NCI-H1092 treated with DMSO at 0.1 percent for 48 hours (cell line): ENCODE data around the gene CTXN2.

Experiments used
- DNase-seq: peaks from one replicate; lab custom pipeline; 2025; lab: John Stamatoyannopoulos, UW

CTXN2 gene

DNA sequence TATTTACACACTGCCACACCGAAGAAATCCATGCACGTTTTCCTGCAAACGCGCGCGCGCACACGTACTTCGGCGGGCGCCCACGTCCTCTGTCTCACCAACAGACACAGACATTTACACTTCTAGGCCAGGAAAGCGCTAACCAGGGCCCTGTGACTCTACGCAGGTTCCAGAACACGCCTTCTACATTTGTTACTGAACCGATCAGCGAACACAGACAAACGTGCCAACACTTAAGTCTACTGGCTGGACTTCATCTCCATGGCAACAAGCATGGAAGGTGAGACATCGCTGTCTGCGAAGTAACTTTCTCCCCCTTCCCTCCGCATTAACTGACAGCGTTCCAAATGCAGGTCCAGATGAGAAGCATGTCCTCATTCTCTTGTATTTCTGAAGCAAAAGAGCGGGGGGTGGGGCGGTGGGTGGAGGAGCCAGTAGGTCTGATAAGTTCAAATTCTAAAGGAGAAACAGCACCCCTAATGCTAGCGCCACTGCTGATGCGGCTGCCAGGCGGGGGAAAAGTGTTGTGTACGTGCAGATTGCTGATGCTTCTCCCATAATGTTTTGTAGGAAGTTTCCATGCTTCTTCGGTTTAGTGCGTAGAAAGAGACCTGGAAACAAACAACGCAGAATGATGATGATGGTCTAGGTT is at the start of gene CTXN2:
Gene CTXN2, plus strand, starts transcription at position 92 of the 652 bp plus-strand sequence. CDS start 9,636 bp downstream, outside the sequence.
- no peak for DNase-seq

DNA sequence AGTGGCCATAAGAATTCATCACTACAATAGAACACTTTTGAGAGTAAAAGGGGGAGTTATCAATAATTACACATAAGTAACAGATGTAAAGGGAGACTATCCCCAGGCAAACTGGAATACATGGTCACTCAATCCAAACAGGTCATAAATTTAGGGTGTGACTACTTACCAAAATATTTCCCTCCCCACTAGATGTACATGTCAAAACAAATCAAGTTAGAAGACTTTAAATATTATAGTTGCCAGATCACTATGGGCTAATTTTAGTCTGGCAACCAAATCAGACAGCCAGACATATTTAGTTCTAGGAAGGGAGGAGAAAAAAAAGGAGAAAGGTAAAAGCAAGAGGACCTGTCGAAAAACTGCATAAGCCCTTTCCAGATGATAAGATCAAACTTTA is 47.6 kb upstream of the CTXN2 start:
- DNase-seq: no peak

DNA sequence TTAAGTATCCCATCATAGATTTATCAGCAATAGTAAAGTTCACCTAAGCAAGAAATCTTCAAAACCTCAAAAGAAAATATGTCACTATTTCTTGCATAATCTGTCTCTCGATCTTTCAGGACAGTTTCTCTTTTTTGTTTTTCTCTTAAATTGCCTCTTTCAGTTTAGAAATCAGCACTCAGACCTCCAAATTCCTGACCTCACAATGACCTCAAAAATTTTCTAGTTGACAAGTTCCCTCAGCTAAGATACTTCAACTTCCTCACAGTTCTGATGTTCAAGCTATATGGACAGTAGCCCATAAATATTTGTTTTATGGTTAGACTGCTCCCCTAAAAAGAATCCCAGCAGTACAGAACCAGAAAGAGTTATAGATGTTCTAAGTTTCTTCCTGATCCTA is 46.6 kb upstream of the CTXN2 start:
- no peak for DNase-seq

DNA sequence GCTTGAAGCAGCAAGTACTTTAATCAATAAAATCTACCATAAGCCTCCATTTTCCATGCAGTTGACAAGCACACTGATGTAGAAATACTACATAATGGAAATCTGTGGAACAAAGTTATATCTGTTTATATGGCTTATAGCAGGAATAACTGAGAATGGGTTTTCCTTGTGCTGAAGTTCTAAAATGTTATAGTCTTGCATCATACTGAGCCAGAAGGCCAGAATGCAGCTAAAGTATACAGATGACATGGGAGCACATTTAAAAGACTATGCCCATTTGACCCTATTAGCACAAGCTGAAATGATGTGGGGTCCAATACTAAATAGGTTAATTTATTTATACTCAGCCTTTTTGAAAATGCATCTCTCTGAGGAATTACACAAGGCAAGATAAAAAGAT is 45.5 kb upstream of the CTXN2 start:
- DNase-seq: no peak

DNA sequence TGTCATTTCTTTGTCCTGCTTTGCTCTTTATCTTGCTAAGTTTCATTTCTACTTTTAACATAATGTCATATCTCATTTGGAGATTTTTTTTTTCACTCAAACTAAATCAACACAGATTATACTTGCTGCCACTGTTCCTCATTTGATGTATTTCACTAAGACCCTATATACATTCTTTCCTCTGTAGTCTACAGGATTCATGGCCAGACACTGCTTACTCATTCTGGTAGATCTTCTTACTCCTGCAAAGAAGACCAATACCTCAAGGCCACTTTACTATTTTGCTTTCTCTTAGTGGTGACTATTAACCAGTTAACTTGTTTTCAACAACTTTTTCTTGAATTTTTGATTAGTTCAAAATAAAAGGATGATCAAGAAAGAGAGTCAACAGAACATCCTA is 44.1 kb upstream of the CTXN2 start:
- no peak for DNase-seq

DNA sequence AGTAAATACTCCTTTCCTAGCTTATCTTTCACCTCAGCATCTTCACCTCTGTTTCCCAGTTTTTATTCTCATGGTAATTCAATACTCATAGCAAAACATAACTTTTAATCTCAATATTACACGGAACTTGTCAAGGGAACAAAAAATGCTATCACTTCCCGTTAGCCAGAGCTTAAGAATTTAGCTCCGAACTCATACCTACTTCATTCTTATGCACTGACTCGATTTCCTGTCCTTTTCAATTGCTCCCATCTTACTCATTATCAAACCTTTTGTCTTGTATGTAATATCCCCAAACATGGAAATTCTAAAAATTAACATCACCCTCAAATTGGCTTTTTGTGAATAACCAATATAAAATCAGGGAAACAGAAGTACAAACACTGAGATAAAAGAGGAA is 41.6 kb upstream of the CTXN2 start:
- no peak for DNase-seq

DNA sequence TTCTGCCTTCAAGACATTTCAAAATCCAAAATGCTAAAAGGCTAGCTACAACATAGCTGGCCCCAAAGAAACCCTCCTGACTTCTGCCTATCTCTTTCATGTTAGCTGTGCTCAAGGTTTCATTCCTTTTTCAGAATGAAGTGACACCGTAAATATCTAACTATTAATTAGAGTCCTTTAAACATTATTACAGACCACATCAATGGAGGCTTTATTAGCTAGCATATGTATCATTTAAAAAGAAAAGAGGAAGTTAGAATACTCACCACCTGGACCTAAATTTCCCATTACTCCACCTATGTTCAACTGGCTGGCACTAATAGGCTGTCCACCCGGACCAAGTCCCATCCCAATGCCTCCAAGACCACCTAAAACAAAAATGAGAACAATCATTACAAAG is 37.9 kb upstream of the CTXN2 start:
- no peak for DNase-seq

DNA sequence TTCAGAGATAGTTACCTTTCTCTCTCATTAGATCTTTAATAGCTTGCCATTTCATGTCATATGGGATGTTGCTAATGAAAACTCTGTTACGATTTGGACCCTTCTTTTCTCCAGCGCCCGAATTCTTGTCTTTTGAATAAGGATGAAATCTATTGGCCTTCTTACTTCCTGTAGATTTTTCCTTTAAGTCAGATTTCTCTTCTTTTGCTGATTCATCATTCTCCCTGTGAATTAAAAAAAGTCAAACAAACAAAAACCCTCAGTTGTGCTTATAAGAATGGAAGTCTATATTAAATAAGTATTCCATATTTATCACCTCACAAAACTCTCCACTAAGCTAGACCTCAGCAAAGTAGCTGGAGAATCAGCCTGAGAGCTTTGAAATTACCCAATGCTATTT is 22.8 kb upstream of the CTXN2 start:
- no peak for DNase-seq

DNA sequence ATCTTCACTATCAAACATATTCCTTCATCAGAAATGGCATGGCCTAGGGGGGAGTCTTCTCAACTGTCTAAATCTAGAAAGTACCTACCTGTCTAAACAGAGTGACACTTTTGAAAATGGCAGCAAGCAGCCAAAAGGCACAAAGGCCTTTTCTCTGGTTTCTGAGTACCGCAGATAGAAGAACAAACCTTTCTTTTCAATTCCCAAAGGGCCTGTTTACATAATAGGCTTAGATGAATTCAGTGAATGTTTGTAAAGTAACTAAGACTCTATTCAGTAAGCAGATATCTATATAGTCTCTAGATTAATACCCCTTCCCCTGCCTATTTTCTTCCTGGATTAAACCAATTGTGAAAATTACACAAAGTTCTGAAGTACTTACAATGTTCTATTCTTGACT is 20.5 kb upstream of the CTXN2 start:
- peak; percentile 3 for DNase-seq

DNA sequence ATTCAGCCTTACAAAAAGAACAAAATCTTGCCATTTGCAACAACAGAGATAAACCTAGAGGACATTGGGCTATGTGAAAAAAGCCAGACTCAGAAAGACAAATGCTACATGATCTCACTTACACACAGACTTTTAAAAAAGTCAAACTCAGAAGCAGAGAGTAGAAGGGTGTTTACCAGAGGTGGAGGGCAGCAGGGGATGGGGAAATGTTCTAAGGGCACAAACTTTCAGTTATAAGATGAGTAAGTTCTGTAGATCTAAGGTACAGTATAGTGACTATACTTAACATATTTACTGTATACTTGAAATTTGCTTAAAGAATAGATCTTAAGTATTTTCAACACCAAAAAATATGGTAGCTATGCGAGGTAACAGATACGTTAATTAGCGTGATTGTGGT is 16.3 kb upstream of the CTXN2 start:
- no peak for DNase-seq

DNA sequence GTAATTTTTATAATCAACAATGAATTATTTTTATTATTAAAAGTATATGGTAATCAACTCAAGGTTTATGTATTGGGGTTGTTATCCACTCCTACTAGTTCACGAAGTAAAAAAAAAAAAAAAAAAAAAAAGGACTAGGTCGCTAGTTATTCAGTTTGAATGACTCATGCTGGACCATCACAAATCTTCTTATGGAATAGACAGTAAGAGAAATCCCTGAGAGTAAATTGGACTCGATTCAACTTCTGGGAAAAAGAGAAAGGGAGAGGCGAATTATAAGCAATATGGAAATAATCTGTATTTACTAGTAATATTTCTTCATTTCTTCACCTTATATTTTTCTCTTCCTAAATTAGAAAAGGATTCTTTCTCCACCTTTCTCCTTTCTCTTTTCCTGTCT is 15.4 kb upstream of the CTXN2 start:
- DNase-seq: no peak

DNA sequence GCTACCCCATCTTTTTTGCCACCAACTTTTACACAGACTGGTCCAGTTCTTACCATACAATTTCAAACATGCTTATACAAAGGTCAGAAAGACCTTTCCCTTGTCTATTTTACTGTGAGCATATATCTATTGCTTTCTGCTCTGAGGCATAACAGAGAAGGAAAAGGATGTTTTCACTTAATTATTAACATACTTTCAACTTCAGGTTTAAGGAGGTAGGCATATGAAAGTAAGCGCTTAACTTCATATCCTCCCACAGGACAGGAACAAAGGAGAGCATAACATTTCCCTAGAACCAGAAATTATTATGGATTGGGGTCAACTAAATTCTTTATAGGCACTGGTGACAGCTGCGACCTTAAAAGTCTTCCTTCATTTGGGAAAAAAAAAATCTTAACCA is 14.5 kb upstream of the CTXN2 start:
- DNase-seq: no peak

DNA sequence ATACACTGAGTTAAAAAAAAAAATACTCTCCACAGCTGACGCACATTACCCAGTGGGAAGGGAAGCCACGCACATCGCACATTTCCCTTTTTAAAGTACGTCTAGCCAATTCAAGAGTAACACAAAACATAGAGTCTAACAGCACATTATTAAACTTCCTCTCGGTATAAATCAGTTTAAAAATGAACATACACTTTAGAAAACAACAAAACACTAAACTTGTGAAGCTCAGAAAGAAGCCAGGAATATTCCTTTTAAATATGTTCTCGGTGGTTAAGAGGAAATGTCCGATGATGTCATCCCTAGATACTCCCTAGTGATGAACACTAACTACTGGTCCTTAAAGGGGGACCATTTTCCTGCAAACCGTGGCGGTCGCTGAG is 14.1 kb upstream of the CTXN2 start:
- peak; percentile 52 for DNase-seq

DNA sequence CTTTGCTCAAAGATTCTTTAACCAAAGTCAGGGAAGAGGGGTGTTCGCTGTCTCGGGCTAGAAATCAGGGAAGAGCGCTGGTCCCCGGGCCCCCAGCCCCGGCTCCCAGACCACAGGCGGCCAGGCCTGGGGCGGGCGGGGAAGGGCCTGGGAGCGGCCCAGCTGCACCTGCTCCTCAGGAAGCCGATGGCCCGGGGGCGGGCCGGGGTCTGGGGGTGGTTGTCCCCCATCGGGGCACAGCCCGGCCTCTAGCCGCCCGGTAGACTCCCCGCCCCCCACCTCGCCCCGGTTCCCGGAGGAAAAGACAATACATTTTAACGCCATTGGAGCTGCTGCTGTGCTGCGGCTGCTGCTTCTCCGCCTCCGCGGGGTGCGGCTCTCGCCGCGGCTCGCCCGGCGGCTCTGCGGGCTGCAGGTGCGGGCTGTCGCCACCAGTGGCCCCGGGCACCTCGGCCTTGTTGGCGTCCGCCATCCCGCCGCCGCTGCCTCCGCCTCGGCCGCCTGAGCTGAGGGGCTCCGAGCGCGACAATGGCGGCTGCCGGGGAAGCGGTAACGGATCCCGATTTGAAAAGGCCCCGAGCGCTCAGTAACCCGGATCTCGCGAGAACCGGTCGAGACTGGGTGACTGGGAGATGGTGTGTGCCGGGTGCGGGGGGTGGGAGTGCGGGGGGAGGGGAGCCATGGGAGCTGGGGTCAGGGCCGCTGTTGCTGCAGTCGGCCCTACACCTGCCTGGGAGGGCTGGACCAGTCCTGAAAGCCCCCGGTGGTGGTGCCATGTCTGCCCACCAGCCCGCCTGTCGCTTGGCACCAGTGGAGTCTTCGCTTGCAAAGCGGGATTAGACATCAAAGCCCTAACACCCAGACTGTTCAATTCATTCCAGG is 13.5 kb upstream of the CTXN2 start, which contains the start of gene MYEF2:
Gene MYEF2, minus strand, starts transcription at position 530 of the 882 bp plus-strand sequence. Its CDS starts 58 bp downstream, at position 472.
- DNase-seq: peak; percentile 66

DNA sequence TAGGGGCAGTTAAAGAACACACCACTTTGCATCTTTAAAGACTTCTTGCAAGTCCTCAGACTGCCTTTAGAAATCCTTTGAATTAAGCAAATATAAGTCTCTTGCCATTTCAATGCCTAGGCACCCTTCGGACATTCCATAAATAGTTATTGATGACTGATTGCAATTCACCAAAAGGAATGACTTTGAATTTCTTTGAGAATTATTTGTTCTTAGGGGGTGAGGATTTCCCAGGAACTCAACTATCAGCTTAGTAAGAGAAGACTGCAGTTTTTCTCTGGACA is 12.9 kb upstream of the CTXN2 start:
- no peak for DNase-seq

DNA sequence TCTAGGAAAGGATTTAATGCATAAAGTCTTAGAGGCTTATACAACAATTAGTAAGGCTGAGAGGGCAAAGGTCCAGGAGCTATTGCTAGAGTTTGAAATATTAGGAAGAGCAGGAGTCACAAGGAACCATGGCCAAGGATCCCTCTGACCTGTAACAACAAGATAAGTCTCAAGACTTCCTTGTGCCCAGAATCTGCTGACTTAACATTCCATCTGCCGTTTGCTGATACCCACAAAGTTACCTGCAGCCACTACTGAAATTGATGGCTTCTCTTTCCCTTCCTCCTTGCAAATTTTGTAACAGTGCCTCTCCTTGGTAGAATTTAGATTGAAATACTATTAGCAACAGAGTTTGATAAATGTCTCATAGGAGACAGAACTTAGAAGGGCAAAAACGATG is 8.7 kb upstream of the CTXN2 start:
- no peak for DNase-seq

DNA sequence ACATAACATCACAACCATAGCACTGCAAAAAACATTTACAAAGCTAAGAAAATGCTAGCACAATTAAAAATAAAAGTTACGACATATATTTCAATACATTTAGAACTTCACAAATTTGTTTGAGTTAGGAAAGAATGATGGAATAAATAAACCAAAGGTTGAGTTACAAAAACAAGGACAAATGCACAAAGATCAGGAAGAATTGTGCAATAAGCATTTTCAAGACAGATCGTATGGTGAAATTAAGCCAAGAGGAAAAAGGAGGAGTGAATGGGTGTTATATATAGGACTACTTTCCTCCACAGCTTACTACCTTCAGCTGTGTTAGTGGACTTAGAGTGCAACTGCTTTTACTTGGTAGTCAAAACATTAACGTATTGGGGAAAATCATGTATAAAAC is 5.9 kb upstream of the CTXN2 start:
- no peak for DNase-seq

DNA sequence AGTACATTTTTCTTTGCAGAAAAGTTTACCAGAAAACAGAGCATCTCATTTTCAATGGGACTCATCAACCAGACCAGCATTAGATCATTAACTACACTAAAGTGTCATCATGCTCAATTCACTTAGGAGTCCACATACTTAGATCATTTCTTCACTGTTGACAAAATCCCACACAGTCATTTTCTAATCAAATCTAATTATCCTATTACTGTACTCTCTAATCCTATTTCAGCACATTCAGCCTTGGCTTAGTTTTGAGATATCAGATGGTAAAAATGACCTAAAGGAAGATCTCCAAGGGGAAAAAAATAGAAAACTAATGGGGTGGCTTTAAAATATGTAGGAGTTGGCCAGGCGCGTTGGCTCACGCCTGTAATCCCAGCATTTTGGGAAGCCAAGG is 5.2 kb upstream of the CTXN2 start:
- no peak for DNase-seq

DNA sequence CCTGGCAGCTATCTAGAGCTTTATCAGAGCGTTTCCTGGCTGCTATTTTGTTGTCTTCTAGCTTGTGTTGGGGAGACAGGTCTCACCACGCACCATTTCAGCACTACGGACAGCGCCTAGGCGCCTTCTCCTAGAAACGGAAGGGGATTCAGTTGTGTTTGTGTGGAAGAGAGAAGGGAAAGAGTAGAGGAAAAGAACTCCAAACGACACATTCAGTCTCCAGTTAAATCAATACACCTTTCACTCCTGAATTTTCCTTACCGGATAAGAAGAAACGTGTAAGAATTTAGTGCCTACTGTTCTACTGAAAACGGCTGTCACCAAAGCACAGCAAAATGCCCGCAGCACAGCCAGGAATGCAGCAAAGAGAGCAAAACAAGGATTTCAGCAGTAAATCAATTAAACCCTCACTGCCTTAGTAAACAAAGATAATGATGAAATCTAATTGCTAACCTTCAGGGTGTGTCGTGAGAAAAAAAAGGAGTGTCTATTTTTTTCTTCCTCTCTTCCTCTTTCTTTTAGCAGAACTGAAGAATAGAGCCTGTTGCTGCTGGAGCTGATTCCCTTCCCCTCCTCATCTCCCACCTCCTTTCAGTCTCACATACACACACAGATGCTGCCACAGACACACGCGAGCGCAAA is 412 bp upstream of the CTXN2 start:
- DNase-seq: no peak

DNA sequence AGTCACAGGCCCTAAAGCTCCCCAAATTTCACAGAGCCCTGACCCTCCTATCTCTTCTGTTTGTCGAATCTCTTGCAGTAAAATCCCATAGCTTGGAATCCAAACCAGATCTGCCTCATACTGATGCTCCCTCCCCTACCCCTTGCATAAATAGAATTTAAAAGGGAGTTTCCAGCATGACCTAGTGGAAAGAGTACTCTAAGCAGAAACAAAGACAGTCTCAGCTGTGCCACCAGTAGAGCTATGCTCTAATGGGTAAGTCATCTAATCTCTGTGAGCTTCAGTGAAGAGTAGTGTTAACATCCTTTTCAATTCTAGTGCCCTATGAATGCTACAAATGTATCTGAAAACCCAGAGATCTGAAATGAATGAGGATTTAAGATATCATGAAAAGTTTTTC is 10.6 kb downstream of the CTXN2 start:
- DNase-seq: no peak

DNA sequence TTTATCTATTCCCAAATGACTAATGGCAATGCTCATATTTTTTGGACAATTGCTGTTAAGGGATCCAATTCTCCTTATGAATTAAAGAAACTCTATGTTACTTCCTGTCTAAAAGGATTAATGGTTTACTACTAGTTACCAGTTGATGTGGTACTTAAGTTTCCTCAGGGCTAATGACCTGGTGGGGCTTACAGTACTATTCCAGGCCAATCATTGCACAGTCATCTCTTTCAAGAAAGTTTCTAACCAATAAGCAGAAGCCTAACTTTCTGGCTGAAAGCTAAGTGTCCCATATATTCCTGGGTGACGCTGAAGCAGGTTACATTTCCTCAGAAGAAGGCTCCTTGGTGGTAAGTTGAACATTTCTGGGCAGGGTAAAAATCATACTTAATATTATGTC is 14.5 kb downstream of the CTXN2 start, which contains the start of gene SLC12A1:
Gene SLC12A1, plus strand, starts transcription at position 322 of the 400 bp plus-strand sequence. CDS start 1,418 bp downstream, outside the sequence.
- no peak for DNase-seq

DNA sequence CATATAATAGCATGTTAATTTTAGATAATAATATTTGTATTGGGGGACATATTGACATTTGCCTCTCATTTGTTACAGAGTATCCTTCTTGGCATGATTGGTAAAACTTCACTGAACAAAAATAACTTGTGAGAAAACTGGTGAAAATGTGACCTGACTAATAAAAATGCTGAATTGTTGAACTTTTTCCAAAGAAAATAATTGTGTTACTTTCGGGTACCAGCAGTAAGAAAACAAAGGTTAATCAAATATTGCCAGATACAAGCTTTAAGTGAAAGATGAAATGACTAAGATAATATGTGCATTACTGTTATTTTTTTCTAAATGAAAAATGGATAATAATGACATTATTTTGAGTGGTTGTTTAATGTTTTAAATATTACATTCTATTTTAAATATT is 29.8 kb downstream of the CTXN2 start:
- DNase-seq: no peak

DNA sequence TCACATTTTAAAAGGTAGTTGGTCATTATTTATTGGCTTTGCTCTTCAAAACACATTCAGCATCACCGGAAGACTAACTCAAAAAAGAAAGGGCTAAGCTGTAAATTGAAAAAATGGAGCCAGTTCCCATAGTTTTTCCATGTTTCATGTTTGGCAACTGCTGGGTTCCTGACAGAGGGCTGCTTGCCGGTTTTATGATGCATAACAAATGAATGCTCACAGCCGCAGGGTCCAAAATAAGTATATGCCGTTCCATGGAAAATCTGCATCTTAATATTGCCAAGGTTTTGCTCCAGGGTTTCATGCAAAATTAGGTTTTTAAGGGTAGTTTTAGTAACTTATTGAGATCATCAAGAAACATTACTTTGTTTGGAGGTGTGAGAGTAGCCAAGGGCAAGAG is 30.4 kb downstream of the CTXN2 start:
- DNase-seq: peak; percentile 54
